HG02870 (cell line): ENCODE results near the gene NAAA.
"Not testable (repeated sequence)": the region's sequence is repeated elsewhere in the genome, so short reads cannot be mapped to it uniquely, and the experiment has no call there.

Experiments
- ATAC-seq: cut with Tn5 transposase; IDR thresholded peaks from one replicate; pipeline ENCODE4 v1.9.1; 2021; ENCODE audit warnings: mild to moderate bottlenecking, moderate library complexity; ENCODE audit not compliant: unreplicated experiment

NAAA gene

DNA sequence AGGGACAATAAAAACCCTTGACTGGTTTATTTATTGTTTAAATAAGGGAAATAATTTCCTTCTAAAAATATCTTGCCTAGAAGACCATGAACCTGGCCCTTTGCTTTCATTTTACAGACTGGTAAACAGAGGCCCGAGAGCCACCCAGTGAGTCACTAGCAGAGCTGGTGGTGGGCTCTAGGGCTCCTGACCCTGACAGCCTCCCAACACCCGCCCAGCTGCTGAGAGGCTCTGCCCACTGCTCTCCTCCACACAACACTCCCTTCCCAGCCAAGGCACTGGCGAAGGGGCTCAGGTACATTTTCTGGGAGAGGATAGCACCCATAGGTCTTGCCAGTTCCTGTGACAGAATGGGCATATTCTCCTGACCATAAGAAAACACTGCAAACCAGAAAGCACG lies 20.5 kb downstream of the NAAA start:
- no peak for ATAC-seq

DNA sequence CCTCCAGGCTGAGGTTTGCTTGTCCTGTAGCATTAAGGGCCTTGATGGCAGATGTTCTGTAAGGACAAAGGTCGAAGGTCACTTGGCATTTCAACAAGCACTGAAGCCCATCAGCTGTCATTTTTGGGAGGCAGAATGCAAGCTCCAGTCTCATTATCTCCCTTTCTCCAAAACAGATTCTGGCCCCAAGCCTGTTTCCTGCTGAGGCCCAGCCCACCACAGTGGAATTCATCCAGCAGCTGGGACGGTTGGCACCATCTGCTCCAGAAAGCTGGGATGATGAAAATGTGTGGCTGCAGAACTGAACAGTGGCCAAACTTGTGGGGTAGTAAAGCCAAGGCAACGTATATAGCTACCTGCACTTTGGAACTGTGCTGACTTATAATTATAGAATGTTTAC lies 20.9 kb downstream of the NAAA start:
- ATAC-seq = no peak

DNA sequence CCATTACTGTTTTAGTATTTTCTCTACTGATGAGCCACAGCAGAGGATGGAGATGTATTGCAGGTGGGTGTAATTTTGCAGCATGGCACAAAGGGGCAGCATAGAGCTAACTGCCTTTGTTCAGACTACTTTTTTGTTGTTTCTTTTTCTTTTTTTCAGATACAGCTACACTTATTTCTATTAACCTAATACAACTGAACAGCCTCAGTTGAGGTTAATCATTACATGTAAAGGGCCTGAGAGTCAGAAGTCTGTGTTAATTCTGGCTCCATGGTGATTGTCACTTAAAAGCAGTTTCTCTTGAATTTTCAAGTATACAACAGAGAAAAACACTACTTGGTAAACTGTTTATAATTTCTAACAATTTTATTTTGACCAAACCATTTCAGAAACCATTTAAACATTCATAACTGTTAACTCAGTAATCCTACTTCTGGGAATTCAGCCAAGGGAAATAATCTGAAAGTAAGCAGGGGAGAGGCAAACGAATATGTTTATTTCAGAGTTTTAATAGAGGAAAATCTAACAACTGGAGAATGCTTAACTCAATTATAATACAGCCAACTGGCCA lies 24.6 kb downstream of the NAAA start:
- ATAC-seq = peak; percentile 67

DNA sequence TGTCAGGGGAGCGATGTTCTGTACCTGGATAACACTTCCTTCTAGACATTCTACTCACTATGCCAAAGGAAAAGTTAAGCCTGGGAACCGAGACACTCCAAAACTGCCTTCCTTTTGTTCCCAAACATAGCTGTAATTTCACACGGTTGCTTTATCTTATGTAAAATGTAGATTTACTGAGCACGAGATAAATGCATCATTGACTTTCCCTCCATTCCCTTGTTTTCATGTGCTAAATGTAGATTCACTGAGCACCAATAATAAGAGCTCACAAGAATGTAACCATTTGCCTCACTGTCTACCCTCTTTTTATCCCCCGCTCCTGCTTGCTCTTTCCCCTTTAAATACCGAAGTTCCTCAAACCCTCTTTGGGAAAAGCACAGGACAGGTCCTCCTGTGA lies 27.8 kb downstream of the NAAA start:
- ATAC-seq = no peak

DNA sequence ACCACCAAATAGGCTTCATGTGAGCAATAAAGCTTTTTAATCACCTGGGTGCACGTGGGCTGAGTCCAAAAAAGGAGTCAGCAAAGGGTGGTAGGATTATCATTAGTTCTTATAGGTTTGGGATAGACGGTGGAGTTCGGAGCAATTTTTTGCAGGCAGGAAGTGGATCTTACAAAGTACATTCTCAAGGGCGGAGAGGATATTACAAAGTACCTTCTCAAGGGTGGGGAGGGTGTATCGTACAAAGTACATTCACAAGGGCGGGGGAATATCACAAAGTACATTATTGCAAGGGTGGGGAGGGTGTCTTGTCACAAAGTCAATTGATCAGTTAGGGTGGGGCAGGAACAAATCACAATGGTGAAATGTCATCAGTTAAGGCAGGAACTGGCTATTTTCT lies 30.0 kb downstream of the NAAA start:
- ATAC-seq = not testable (repeated sequence)

DNA sequence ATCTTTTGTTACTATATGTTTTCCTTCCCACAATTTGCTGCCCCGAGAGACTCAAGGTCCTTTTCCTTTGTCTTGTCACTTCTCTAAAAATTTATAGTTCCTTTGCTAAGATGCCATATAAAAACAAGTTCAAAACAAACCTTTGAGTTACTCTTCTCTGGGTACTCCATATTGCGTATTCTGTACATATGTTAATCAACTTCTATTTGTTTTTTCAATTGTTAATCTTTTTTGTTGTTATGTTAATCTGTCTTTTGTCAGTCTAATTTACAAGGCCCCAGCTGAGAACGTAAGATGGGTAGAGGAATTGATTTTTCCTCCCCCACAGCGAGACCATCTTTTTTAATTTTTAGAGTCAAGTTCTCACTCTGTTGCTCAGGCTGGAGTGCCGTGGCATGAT lies 31.4 kb downstream of the NAAA start:
- no peak for ATAC-seq

DNA sequence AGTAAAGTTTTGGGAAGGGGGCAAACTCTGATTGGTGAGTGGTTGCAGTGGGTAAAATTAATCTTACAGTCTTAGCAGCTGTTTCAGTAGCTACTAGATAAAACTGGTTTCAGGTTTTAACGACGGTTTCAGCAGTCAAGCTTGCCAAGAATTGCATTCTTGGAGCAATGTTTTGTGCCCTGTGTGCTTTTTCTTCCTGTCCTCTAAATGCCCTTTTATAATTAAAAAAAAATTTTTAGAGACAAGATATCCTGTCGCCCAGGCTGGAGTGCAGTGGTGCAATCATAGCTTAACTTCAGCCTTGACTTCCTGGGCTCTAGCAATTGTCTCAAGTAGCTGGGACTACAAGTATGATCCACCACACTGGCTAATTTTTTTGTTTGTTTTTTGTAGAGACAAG lies 32.3 kb downstream of the NAAA start:
- no peak for ATAC-seq

DNA sequence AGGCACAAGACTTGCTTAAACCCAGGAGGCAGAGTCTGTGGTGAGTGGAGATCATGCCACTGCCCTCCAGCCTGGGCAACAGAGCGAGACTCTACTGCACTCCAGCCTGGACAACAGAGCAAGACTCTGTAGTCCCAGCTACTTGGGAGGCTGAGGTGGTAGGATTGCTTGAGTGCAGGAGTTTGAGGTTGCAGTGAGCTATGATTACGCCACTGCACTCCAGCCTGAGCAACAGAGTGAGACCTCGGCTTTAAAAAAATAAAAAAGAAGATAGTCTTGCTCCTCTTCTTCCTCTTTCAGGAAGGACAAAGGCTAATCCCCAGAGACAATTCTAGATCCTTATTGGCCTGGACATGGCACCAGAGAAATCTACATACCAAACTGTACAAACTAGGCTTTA lies 32.8 kb downstream of the NAAA start:
- ATAC-seq = no peak

DNA sequence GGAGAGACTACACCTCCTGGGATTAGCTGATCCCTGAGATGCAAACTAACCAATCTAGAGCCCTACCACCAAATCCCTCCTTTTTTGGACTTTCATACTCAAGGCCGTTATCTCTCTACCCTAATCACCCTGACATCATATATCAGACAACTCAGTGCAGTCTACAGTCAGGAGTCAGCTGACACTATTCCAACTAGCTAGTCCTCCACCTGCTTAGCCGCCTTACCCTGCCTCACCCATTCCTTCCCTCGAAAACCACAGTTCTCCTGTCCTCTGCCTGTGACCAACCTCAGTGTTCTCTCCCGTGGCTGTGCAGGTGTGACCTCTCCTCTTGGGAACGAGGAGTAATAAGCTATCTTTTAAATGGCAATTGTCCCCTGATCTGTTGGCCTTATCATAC lies 36.7 kb downstream of the NAAA start:
- ATAC-seq = no peak

DNA sequence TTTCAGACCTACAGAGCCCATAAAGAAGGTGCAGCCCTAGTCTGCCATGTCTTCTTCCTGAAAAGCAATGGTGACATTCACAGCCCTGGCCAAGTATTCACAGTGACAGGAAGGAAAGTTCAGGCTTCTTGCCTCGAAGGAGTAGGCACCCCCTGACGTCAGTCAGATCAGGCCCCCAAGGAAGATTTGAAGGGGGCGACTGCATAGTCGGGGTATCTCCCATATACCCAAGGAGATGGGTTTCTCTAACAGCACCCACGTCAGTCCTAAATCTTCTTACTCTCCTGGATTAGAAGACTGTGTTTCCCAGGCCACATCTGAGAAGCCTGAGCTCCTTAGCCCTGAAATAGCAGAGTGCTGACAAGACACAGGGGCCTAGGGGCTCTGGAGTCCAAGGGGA lies 38.5 kb downstream of the NAAA start, which contains the start of gene PPEF2:
Gene PPEF2 (minus strand): TSS at position 101 of the 400 bp plus-strand sequence. CDS start 6,127 bp downstream, outside the sequence.
- no peak for ATAC-seq

DNA sequence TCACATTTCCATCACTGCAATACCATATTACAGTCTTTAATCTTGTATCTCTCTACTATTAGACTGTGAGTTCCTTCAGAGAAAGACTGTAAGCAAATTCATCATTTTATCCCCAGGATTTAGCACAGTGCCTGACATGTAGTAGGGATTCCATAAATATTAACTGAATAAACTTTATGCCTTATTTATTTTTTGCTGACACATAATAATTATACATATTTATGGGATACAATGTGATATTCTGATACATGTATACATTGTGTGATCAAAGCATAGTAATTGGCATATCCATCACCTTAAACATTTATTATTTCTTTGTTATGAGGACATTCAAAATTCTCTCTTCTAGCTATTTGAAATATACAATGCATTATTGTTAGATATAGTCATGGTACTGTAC lies 42.3 kb downstream of the NAAA start:
- ATAC-seq = no peak

DNA sequence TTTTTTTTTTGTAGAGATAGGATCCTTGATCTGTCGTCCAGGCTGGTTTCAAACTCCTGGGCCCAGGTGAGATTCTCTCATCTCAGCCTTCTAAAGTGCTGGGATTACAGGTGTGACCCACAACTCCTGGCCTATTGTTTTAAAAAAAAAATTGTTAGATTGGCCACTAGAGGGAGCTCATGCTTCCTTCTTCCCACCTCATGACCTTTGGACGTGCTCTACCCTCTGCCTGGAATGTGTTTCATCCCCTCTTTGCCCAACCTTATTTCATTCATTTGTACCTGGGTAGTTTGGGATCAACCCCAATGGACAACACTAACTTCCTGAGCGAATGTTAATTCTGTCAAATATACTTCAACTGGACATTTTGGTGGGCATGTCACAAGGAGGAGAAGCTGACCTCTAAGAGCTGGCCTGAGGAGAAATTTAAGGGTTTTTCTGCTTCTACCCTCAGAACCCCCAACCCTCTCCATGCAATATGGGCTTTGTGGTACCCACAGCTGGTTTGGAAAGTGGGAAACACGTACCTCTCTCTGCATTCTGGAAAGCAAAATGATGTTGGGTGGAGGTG lies 45.0 kb downstream of the NAAA start:
- no peak for ATAC-seq

DNA sequence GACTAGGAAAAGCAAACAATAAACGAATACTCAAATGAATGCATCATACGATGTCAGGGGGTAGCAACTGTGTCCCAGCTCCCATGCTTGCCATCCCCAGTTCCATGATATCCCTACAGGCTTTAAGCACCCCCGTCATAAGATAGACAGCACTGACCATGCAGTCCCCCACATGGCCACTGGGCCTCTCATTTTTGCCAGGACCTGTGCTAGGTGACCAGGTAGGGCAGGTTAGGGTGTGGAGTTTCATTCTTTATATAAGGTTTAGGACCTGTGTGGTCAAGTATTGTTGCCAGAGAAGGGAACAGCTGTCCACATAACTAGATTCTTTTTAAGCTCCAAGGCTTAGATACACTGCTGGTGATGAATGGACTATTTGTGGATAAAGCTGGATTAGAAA lies 48.3 kb downstream of the NAAA start:
- no peak for ATAC-seq

DNA sequence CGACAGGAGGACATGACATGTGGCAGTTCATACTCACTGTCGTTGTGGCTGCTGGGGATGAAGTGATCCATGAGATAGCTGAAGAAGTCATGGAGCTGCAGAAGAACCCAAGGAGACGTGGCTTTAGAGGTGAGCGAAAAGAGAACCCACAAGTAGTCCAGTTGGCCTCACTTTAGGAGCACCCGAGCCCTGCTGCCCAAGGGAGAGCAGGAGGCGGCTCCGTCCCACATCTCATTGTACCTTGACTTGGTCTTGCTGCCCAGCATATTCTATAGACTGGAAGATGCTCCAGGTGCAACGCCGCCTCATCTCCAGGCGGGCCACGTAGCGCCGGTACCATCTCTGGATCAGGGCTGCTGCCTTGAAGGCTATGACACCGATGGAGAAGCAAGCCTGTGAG lies 49.2 kb downstream of the NAAA start:
- no peak for ATAC-seq

DNA sequence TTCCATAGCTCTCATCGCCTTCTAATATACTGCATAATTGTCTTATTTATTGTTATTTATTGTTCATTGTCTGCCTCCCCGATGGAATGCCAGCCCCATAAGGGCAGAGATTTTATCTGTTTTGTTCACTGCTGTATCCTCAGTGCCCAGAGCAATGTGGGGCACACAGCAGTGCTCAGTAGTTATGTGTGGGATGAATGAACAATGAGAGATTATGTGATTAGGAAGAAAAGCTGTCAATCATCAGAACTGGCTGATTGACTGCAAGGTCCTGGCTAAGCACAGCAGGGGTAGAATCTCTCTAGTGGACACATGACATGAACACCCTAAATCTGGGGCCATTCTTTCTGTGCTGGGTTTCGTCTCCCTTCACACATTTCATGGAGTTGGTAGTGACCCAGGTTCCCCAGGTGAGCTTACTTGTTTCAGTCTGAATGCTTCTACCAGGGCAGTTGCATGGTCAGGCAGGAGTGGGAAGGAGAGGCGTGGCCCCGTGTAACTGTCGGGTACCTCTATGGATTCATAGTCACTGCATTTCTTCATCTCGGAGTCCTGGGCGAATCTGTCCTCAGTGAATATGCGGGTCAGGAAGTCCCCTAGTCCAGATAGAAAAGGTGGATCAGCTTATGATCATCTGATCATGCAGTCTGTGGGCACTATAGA lies 51.1 kb downstream of the NAAA start:
- no peak for ATAC-seq

DNA sequence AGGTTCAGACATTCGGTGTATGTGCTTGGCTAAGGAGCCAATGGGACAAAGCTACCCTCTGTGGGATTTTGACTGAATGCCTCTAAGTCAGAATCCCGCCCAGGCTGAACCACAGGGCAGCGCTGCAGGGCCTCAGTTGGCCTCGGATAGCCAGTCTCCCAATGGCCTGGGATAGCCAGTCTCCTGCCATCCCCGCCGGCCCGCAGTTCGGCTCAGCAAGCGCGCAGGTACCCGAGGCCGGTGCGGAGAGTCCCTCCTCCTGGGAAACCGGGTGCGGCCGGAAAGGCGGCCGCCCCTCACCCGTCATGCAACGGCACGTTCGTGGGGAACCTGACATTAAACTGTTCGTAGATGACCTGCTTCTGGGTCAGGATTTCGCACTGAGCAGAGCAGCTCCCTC lies 54.7 kb downstream of the NAAA start:
- no peak for ATAC-seq

DNA sequence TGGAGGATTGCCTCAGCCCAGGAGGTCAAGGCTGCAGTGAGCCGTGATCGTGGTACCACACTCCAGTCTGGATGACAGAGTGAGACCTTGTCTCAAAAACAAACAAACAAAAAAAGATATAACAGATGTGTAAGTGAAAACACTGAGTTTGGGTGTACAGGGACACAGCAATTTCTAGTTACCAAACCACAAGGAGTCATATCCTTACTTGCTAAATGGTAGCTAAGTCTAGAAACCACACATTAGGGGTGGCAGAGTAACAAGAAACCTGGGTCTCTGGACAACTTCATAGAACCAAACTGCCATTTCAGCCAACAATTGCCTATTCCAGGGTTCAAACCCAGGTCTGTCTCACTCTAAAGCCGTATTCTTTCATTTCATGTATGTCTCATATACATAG lies 59.3 kb downstream of the NAAA start:
- ATAC-seq = no peak

DNA sequence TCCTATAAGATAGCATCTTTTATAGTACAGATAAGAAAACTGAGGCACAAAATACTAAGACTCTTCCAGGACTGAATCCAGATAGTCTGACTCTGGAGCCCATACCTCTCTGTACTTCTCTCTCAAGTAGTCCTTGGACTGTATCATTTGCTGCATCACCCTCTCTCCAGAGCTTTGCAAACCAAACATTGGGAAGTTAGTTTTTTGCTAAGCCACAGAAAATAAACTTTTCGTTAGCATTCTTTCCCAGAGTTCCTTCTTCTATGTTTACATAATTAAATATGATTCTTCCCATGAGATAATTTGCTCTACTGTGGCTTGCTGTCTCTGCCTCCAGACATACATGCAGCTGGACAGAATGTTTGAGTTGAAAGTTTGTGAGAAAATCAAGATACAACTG lies 60.5 kb downstream of the NAAA start:
- no peak for ATAC-seq

DNA sequence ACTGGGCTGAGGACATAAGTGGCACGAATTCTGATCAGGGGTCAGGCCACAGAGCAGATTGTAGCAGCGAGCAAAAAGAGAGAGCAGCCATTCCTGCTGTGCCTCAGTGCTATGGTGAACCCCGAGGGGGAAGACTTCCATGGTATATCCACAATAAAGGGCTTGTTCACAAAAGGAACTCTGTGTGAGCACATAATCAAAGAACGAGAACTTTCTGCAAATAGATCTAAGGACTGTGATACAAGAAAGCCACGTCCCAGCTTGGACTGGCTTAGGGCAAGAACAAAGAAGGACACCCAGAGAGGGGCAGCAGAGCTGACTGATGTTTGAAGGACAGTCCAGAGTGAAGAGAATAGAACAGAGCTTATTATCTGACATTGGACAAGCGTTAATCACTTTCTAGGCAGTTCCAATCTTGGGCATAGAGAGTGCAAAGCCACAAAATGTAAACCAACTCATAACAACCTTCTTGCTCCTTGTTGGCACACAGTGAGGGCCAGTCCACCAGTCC lies 62.5 kb downstream of the NAAA start:
- ATAC-seq = no peak

DNA sequence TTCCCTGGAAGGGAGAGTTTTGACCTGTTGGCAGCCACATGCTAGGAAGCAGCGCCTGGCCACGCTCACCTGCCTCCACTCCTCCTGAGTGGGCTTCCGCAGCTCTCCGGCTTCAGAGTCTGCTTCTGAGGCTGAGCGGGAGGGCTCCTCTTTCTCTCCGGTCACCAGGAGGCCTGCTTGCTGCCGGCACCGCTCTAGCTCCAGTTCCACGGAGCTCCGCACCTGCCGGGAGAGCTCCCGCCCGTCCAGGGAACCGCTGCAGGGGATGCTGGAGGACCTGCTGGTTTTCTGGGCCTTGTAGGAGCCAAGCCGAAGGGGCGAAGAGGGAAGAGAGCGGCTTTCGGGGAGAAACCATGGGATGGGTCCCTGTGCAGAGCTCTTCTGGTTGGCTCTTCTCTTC lies 64.6 kb downstream of the NAAA start:
- ATAC-seq = no peak

DNA sequence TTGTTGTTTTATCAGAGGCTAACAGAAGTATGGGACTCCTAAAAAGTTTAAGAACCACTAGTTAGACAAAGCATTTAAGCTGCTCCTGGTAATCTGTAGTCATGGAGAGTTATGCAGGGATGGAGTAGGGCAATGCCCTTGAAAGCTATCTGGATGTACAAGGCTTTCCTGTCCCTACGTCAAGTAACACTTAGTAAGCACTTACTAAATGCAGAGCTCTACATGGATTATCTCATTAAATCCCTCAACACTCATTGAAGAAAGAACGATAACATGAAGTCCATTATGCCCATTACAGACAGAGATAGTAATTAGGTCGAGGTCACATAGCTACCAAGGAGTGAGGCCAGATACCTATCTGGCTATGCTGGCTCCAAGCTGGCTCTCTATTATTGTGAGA lies 71.7 kb downstream of the NAAA start:
- ATAC-seq = no peak

DNA sequence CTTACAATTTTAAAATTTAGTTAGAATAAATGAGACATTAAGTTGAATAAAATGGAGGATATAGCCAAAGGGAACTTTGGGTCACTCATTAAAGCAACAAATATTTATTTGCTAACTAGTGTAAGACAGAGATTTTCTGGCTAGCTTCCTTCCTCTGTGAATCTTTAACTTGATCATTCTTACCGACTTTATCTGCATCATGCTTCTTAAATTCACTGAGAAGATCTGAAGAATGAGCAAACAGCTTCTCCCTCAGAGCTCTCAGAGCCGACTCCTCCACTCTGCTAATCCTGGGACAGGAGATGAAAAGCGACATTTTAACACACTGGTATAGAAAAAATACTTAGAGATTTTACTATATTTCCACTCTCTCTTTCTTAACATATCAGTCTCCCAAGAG lies 73.7 kb downstream of the NAAA start:
- no peak for ATAC-seq
